HUDEP-2 (cell line): ENCODE results near the gene PRELP.

Experiments used
- DNase-seq, 76 experiments: peaks; one replicate each; lab custom pipeline; 2025; ENCODE audit not compliant: unreplicated experiment in 76 of 76; lab: John Stamatoyannopoulos, UW

PRELP gene

GRCh38 chr1:203521074-203521794 lies 45.6 kb downstream of the PRELP start:
- no peak for DNase-seq

GRCh38 chr1:203521812-203522211 lies 46.2 kb downstream of the PRELP start:
- DNase-seq: no peak

GRCh38 chr1:203522237-203522636 lies 46.6 kb downstream of the PRELP start:
- DNase-seq: no peak

- no peak for DNase-seq
Observed at GRCh38 chr1:203523667-203524066, 48.1 kb downstream of the PRELP start.

GRCh38 chr1:203524152-203524551 lies 48.5 kb downstream of the PRELP start:
- no peak for DNase-seq

GRCh38 chr1:203524824-203525223 lies 49.2 kb downstream of the PRELP start:
- DNase-seq: no peak

GRCh38 chr1:203525685-203526084 lies 50.1 kb downstream of the PRELP start:
- no peak for DNase-seq

GRCh38 chr1:203526130-203526529 lies 50.5 kb downstream of the PRELP start:
- DNase-seq: no peak

GRCh38 chr1:203526572-203526971 lies 51.0 kb downstream of the PRELP start:
- no peak for DNase-seq

- no peak for DNase-seq
Observed at GRCh38 chr1:203527013-203527412, 51.4 kb downstream of the PRELP start.

GRCh38 chr1:203528063-203528462 lies 52.5 kb downstream of the PRELP start:
- no peak for DNase-seq

GRCh38 chr1:203528976-203529835 lies 53.6 kb downstream of the PRELP start:
- no peak for DNase-seq

- no peak for DNase-seq
Observed at GRCh38 chr1:203531063-203531462, 55.5 kb downstream of the PRELP start.

- DNase-seq: no peak
Observed at GRCh38 chr1:203534012-203534411, 58.4 kb downstream of the PRELP start.

GRCh38 chr1:203534526-203534925 lies 58.9 kb downstream of the PRELP start:
- DNase-seq: no peak

- DNase-seq: no peak
Observed at GRCh38 chr1:203536575-203536974, 61.0 kb downstream of the PRELP start.

GRCh38 chr1:203536980-203537455 lies 61.4 kb downstream of the PRELP start:
- no peak for DNase-seq

- DNase-seq: no peak
Observed at GRCh38 chr1:203537806-203538464, 62.3 kb downstream of the PRELP start.

GRCh38 chr1:203538726-203539125 lies 63.1 kb downstream of the PRELP start:
- DNase-seq: no peak

- no peak for DNase-seq
Observed at GRCh38 chr1:203539831-203540546, 64.4 kb downstream of the PRELP start.
